GM19395 (cell line): ENCODE data around the gene CHPF.

Source experiments
- ATAC-seq: cut with Tn5 transposase; IDR thresholded peaks from one replicate; pipeline ENCODE4 v1.9.1; 2021; ENCODE audit warnings: mild to moderate bottlenecking, moderate library complexity; ENCODE audit not compliant: unreplicated experiment

The CHPF gene

DNA sequence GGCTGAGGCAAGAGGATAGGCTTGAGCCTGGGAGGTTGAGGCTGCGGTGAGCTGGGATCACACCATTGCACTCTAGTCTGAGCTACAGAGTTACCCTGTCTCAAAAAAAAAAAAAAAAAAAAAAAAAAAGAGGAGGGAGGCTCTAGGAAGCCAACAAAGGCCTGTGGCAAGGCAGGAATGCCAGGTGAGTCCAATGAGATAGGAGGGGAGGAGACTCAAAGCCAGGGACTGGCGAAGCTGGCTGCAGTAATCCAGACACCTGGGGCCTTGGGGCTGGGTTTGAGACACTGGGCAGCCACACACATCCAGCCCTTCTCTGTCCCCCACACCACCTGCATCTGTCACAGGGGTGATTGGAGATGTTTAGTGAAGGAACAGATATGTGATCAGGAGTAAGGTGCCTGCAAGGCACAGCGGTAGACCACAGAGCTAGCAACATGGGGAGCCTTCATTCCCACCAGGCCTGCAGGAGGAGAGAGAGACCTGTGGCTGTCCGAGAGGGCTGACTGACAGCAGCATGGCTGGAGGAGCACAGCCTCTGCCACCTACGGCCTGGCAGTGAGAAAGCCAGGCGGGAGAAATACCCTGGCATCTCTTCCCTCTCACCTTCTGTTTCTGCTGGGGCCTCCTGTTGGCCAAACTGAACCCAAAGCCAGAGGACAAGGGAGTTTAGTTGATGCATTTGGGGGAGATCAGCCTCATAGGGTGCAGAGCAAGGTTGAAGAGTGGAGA lies 9.5 kb downstream of the CHPF start:
- ATAC-seq, result no peak

- no peak for ATAC-seq
Measured at GRCh38 chr2:219532378-219532649, 11.3 kb downstream of the CHPF start.

- ATAC-seq, result no peak
Measured at GRCh38 chr2:219531639-219532377, 11.8 kb downstream of the CHPF start.

DNA sequence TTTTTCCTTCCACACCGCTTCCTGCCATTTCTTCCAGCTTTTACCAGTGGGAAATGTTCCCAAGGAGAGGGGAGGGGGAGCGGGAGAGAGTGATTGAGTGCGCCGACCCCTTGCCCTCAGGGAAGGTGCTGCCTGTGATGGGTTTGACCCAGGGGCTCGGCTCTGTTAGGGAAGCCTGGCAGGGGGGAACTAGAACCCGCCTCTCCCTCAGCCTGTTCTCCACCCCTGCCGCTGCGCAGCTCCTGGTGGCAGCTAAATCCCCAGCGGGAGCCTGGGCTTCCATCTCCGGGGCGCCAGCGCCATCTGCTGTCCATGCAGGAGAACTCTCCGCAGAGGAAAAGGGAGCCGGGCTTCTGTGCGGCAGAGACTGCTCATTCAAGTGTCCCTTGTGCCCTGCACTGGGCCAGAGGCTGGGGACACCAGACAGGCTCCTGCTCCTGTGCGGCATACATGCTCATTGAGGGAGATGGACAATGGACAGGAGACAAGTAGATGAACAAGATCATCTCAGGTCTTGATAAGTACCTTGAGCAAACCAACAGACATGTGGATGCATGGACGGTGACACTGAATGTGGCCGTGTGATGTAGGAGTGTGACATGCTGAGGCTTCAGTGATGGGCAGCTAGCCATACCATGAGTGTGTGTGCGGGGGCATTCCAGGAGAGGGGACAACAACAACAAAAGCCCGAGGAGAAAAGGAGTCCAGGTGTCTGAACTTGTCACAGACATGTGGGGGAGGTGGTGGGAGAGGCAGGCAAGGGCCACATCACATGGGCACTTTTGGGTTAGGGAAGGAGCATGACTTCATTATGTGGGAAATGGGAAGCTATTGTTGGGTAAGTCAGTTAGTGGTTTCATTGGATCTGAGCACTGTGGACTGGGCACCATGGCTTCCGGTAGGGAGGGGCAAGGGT lies 13.3 kb downstream of the CHPF start:
- peak; percentile 90 for ATAC-seq

GRCh38 chr2:219527472-219527871 lies 16.1 kb downstream of the CHPF start:
- ATAC-seq, result no peak

- ATAC-seq, result no peak
Measured at GRCh38 chr2:219527076-219527394, 16.6 kb downstream of the CHPF start.

GRCh38 chr2:219526320-219527075 lies 17.1 kb downstream of the CHPF start:
- ATAC-seq, result no peak

DNA sequence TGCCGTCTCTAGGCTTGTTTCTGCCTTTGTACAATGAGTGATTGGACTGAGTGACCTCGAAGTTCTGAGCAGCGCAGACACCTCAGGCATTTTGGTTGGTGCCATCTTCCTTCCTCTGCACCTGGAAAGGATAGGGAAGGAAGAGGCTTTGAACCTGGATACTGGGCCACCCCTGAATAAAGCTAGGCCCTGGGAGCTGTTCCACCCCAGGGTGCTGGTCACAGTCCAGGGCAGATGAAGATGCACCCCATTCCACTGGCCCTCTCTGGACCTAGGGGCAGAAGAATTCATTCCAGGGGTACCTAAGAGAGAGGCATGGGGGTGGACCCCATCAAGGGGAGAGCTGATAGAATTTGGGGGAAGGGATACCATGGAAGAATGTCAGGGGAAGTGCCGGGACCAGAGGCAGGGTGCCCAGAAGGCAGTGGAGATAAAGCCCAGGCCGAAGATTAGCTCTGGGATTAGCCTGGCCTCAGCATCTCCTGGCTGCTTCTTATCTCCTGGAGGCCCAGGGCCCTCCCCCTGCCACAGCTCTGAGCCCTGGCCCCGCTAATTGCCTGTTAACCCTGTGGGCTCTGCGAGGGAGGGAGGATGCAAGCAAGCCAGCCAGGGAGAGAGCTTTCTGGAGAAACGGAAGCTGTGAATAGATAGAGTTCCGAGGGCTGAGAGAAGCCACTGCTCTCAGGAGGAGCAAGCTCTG lies 17.9 kb downstream of the CHPF start:
- no peak for ATAC-seq

DNA sequence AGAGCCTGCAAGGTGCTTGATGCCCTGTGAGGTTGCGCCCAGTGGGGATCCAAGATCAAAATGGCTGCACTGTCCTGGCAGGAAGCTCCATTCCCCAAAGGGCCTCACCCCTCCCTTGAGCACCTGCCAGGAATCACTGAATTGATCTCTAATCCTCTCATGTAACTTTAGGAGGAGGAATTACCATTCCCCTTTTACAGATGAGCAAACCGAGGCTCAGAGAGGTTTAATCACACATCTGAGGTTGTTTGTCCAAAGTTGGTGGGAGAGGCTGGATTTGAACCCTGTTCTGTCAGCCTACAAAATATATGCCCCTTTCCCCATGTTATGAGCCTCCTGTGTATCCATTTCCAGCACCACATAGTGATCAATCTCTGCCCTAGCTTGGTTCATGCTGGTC lies 18.8 kb downstream of the CHPF start:
- no peak for ATAC-seq

GRCh38 chr2:219523031-219523671 lies 20.5 kb downstream of the CHPF start:
- no peak for ATAC-seq

DNA sequence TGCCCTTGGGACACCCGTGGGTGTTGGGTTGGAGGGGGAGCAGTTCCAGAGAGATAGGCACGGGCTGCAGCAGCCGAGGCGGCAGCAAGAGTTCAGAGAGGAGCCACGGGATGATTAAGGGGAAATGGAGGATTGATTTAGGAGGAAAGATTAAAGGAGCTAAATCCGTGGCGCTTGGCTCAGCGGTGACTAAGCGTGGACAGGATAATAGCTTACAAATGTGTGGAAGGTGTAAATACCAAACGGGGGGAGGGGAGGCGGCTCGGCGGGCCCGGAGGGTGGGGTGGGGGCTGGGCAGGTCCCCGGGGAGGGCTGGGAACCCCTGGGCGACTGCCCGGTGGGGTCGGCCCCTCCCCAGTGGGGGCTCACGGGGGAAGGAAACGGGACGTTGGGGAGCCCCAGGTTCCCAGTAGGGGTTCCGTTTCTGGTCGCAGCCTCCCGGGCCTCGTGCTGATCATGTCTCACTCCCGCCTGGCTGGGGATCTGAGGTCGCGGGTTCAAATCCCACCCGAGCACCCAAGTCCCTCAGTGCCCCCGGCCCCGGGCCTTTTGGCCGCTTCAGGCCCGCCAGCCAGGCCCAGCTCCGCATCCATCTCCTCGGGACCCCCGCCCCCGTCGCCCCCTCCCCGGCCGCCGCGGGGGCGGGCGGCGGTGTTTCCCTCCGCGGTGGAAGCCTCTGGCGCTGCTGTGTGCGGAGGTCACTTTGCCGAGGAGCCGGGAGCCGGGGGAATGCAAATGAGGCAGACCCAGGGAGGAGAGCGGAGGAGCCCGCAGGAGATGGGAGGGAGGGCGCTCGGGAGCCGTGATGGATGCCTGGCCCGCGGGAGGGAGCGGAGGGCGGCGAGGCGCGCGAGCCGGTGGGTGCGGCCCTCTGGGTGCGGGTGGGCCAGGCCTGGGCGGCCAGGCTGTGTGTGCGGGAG lies 21.2 kb downstream of the CHPF start:
- no peak for ATAC-seq

DNA sequence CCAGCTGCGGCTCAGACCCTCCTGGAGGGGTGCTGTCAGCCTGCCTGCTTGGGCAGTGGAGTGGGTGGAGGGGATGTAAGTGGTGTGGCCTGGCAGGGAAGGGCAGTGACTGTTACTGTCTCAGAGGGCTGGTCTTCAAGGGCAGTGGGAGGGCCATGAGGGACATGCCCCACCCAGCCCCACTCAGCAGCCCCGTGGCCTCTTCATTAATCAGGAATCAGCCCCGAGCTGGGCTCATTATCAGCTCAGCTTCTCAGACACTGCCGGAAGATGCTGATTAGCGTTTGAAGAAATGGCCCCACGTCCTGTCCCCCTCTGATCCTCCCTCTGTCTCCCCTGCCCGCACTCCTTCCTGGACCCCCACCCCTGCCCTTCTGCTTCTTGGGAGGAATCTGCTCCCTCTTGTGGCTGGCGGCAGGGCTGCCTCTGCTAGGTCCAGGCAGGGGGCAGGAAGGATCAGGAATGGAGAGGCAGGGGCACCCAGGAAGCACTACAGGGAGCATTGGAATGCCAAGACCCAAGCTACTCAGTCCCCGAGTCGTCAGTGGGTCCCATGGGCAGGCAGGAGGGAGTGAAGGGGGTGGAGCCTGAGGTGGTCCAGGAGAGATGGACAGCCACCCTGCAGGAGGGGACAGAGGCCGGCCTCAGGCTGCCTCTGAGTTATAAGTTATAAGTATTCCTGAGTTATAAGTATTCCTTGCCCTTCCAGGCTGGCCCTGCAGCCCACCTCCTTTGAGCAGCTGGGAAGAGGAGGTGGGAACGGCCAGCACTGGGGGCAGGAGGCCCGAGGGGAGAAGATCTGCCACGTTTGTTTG lies 22.3 kb downstream of the CHPF start:
- ATAC-seq, result no peak

DNA sequence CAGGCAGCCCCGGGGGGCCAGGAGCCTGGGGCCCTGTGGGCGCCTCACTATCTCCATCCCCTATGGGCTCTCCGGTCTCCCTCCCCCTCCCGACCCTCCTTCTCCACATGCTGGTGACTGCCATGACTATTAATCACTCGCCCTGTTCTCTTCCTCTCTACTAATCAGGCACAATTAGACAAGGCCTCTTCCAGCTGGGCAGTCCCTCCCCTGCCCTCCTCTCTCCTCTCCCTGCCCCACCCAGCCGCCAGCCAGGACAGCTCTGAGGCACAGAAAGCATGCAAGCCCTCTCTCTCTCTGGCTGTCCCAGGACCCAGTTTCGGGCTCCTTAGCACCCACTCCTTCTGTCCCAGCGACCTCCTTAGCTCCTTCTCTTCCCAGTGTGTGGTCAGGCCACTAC lies 23.5 kb downstream of the CHPF start:
- ATAC-seq, result no peak

- no peak for ATAC-seq
Measured at GRCh38 chr2:219519526-219519916, 24.1 kb downstream of the CHPF start.

- ATAC-seq, result no peak
Measured at GRCh38 chr2:219517954-219518778, 25.4 kb downstream of the CHPF start.

DNA sequence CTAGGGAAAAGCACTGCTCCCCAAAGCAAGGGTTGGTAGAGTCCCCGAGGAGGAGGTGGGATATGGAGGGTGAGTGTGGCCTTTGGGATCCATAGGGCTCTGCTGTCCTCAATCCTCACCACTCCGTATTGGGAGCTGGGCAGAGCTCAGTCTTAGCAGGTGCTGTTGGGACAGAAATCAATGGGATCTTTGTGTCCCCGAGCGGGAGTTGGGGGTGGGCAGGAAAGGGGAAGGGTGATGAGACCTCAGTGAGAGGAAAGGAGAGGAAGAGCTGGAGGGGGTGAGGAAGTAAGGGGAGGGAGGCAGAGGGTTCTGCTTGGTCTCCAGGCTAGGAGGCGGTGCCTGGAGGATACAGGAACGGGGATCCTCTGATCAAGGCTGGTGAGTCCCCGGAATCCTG lies 26.7 kb downstream of the CHPF start:
- ATAC-seq, result no peak

DNA sequence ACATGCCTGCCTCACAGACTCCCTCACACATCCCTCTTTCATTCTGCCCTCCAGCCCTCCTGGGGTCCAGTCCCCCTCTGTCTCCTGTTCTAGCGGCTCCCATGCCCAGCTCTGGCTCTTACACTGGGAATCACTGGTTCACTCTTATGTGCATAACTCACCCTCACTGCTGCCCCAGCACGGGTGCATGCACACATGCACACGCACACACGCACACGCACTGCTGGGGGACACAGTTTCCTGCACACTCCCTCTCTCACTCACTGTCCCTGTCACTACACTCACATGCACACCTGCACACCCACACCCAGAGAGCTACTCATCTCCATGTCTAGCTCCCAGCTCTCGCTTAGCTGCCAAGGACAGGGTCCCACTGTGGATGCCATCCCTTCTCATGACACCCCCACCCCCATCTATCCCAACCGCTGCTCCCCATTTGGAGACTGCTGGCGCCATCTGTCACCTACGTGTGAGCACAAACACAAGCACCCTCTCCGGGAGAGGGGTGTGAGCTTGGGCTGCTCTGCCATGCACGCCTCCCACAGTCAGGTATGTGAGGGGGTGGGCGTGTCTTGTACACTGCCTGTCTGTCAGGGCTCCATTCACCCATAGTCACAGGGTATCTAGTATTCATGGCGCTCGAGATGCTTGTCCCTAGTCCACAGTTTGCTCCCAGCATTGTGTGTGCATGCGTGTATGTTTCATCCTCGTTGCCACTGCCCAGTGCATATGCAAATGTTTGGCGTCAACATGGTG lies 27.6 kb downstream of the CHPF start:
- ATAC-seq, result no peak
